Mesothelial cell of epicardium (in vitro differentiated cells): ENCODE results near the gene EXOG. TPM values are rescaled to one million over a fixed set of nuclear protein-coding genes. Genes with fewer than 3 reads are reported as not detected.
A peak's percentile ranks its signal among the peaks of the same experiment; 100 is the strongest.

Experiments used
- DNase-seq, 2 experiments: peaks; one replicate each; pipeline ENCODE4 v3.0.0; 2021; ENCODE audit warnings: low spot score in 2 of 2; ENCODE audit not compliant: unreplicated experiment in 2 of 2
- H3K27ac Mint-ChIP-seq: 2 replicates; pipeline ENCODE4 v1.8.0; 2021; ENCODE audit warnings: mixed read lengths
- H3K27me3 Mint-ChIP-seq: 2 replicates; pipeline ENCODE4 v1.8.0; 2021; ENCODE audit warnings: low read depth, mixed read lengths
- H3K36me3 Mint-ChIP-seq: 2 replicates; pipeline ENCODE4 v1.8.0; 2021; ENCODE audit warnings: mixed read lengths
- H3K4me1 Mint-ChIP-seq: 2 replicates; pipeline ENCODE4 v1.8.0; 2021; ENCODE audit warnings: mixed read lengths
- H3K4me3 Mint-ChIP-seq: 2 replicates; pipeline ENCODE4 v1.8.0; 2021; ENCODE audit warnings: mild to moderate bottlenecking, moderate library complexity, mixed read lengths
- H3K9me3 Mint-ChIP-seq: 2 replicates; pipeline ENCODE4 v1.8.0; 2021; ENCODE audit warnings: mixed read lengths
- total RNA-seq: library from RNA; stranded (reverse); gene quantifications from 3 replicates; pipeline ENCODE4 v1.2.1, GENCODE V29; 2021
- TF ChIP-seq, protein P1 (sequence below): fragments of 200-600 bp; sonication (generic); IDR thresholded peaks from one replicate; pipeline ENCODE4 v1.5.0; 2021; ENCODE audit warnings: antibody characterized with exemption; ENCODE audit not compliant: unreplicated experiment

The EXOG gene
- total RNA-seq, 1 donor from 2014 or later, result 19.5 TPM

DNA sequence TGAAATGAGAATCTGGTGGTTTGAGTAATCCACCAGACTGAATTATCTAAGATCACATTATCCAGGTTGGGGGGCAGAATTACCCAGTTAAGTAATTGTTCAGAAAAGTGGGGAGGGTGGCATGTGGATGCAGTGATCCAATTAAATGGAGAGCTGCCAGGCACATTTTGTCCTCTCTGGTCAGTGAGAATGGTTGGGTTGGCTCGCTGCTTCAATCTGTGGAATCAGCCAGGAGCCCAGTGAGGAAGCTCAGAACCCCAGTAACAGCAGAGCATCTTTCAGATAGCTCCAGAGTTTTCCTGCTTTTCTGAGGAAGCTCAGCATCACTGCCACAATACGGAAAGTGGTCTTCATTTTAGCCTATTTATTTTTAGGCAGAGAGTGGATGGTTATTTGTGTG lies 6.4 kb upstream of the EXOG start:
- H3K27ac Mint-ChIP-seq, result no peak overlapping the region
- H3K36me3 Mint-ChIP-seq, result peaks cover 4% of the 10 kb centered on the region
- no peaks in the 10 kb centered on the region for H3K9me3 Mint-ChIP-seq
- no peak for DNase-seq
- no peaks in the 10 kb centered on the region for H3K4me1 Mint-ChIP-seq
- TF ChIP-seq, protein P1, sequence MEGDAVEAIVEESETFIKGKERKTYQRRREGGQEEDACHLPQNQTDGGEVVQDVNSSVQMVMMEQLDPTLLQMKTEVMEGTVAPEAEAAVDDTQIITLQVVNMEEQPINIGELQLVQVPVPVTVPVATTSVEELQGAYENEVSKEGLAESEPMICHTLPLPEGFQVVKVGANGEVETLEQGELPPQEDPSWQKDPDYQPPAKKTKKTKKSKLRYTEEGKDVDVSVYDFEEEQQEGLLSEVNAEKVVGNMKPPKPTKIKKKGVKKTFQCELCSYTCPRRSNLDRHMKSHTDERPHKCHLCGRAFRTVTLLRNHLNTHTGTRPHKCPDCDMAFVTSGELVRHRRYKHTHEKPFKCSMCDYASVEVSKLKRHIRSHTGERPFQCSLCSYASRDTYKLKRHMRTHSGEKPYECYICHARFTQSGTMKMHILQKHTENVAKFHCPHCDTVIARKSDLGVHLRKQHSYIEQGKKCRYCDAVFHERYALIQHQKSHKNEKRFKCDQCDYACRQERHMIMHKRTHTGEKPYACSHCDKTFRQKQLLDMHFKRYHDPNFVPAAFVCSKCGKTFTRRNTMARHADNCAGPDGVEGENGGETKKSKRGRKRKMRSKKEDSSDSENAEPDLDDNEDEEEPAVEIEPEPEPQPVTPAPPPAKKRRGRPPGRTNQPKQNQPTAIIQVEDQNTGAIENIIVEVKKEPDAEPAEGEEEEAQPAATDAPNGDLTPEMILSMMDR, result no peak
- H3K4me3 Mint-ChIP-seq, result no peak overlapping the region
- H3K27me3 Mint-ChIP-seq, result no peaks in the 10 kb centered on the region

DNA sequence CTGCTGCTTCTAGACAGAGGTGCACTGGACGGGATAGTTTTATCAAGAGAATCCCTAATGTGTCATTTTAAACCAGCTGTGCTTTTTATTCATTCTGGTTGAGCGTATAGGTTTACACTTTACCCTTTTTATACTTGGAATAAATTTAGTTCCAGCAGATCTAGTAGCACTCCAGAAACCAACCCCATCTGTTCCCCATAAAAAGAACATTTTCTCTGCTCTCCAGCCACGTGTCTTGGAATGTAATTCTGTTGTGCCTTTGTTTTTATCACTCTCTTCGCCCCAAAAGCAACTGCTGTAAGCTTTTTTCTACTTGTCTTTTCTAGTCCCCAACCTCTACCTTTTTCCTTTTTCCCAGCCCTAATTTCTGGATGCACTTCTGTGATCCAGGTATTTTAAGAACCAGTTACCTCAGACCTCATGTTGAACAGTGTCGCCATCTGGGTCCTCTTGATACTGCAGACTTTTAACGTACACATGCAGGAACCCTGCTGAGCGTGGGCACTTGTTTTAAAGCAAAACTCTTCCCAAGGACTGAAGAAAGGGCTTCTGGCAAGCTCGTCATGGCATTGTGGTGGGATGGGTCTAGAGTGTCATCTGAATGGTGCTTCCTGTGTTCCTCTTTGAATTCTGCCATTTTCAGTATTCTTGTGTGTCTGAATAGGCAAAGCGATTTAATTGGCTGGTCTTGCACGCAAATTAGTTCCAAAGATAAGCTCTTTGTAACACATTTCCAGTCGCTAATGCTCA lies 5.7 kb upstream of the EXOG start:
- H3K27ac Mint-ChIP-seq, result peak overlapping the region; percentile 7
- no peaks in the 10 kb centered on the region for H3K27me3 Mint-ChIP-seq
- H3K36me3 Mint-ChIP-seq, result no peaks in the 10 kb centered on the region
- TF ChIP-seq, protein P1, result no peak
- H3K4me1 Mint-ChIP-seq, result no peaks in the 10 kb centered on the region
- H3K9me3 Mint-ChIP-seq, result no peaks in the 10 kb centered on the region
- H3K4me3 Mint-ChIP-seq, result no peak overlapping the region
- no peak for DNase-seq

DNA sequence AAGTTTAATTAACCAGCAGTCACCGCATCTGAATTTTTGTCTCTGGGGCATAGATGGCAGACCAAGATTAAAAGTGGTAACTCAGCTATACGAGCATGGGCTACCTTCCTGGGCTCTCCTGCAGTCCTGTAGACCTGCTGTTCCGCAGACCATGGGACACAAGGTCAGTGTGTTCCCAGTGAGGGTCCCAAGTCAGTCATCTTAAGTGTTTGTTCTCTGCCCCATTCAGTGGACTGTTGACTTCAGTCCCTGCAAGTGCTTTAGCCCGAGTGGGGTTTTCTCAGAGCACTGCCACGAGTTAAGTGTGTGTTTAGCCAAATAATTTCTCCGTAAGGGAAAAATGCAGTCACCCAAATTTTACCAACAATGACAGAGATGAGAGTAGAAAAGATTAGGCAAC lies 4.9 kb upstream of the EXOG start:
- no peaks in the 10 kb centered on the region for H3K27me3 Mint-ChIP-seq
- no peak overlapping the region for H3K27ac Mint-ChIP-seq
- no peaks in the 10 kb centered on the region for H3K36me3 Mint-ChIP-seq
- H3K4me3 Mint-ChIP-seq, result no peak overlapping the region
- DNase-seq, result no peak
- TF ChIP-seq, protein P1, result no peak
- no peaks in the 10 kb centered on the region for H3K4me1 Mint-ChIP-seq
- no peaks in the 10 kb centered on the region for H3K9me3 Mint-ChIP-seq

DNA sequence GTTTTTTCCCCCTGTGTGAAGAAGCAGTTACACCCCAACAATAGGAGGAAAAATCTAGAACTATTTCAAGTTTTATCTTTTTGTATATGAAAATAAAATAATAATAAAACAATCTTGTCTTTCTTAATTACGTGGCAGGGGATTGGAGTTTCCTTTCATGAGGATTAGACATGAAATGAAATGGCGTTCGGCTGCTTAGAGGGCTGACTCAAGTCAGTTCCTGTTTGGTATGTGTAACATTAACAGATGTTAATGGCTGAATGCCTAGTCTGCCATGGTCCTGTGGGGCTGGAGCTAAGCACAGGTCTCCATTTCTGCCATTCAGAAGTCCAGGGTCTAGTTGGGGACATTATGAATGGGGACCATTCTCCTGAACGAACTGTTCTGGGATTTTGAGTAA lies 3.1 kb upstream of the EXOG start:
- no peaks in the 10 kb centered on the region for H3K36me3 Mint-ChIP-seq
- no peak overlapping the region for H3K27ac Mint-ChIP-seq
- no peaks in the 10 kb centered on the region for H3K9me3 Mint-ChIP-seq
- peaks cover 6% of the 10 kb centered on the region for H3K4me1 Mint-ChIP-seq
- no peaks in the 10 kb centered on the region for H3K27me3 Mint-ChIP-seq
- TF ChIP-seq, protein P1, result no peak
- H3K4me3 Mint-ChIP-seq, result no peak overlapping the region
- no peak for DNase-seq

DNA sequence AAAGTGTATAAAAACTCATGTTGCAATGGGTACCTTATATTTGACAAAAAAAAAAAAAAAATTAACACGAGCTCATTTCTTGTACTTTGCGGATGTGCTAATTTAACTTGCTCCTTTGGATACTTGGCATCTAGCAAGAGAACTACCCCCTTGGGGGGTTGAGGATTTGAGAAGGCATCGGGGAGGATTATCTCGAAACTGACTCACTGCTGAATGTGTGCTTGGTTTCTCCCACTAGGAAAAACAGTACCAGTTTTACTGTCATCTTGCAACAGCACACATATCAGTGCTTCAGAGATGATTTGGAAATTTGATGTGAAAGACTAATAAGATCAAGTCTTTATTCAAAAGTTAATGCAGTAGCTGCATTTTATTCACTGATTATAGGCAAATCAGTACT lies 891 bp downstream of the EXOG start:
- Mint-ChIP-seq H3K36me3 (peaks cover 1% of the 10 kb centered on the region), H3K27me3 (no peaks in the 10 kb centered on the region), H3K4me3 (peak overlapping the region; percentile 88), H3K4me1 (peaks cover 6% of the 10 kb centered on the region), H3K27ac (peak overlapping the region; percentile 65), H3K9me3 (no peaks in the 10 kb centered on the region)
- no peak for DNase-seq
- TF ChIP-seq, protein P1, result no peak
